ENCODE data around the gene MEIKIN.
A peak's percentile ranks its signal among the peaks of the same experiment; 100 is the strongest.
"Not testable (repeated sequence)": the region's sequence is repeated elsewhere in the genome, so short reads cannot be mapped to it uniquely, and the experiment has no call there.

The MEIKIN gene

DNA sequence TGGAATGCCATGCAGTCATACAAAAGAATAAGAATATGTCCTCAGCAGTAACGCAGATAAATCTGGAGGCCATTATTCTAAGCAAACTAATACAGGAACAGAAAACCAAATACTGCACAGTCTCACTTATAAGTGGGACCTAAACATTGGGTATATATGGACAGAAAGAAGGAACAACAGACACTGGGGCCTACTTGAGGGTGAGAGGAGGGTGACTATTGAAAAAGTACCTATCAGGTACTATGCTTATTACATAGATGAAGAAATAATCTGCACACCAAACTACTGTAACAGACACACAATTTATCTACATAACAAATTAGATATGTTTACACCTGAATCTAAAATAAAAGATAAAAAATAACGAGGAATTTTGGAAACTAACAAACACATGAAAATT is 38.8 kb downstream of the MEIKIN start:
- no peak for DNase-seq (ENCODE audit: low read depth, low spot score)

DNA sequence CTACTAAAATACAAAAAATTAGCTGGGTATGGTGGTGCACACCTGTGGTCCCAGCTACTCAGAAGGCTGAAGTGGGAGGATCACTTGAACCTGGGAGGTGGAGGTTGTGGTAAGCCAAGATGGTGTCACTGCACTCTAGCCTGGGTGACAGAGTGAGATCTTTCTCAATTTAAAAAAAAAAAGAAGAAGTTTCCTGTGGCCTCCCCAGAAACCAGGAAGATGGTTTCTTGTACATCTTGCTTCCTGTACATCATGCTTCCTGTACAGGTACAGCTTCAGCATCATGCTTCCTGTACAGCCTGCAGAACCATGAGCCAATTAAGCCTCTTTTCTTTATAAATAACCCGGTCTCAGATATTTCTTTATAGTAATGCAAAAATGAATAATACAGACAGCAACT is 43.2 kb downstream of the MEIKIN start:
- DNase-seq (ENCODE audit: low read depth, low spot score) = not testable (repeated sequence)

DNA sequence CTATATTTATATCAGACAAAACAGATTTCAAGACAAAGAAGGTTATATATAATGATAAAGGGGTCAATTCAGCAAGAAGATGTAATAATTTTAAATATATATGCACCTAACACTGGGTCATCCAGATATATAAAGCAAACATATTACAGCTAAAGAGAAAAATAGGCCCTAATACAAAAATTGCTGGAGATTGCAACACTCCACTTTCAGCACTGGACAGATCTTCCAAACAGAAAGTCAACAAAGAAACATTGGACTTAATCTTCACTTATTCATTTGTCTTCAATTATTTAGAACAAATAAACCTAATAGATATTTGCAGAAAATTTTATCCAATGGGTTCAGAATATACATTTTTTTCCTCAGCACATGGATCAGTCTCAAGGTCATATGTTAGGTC is 45.8 kb downstream of the MEIKIN start:
- peak; percentile 6 for DNase-seq (ENCODE audit: low read depth, low spot score)

DNA sequence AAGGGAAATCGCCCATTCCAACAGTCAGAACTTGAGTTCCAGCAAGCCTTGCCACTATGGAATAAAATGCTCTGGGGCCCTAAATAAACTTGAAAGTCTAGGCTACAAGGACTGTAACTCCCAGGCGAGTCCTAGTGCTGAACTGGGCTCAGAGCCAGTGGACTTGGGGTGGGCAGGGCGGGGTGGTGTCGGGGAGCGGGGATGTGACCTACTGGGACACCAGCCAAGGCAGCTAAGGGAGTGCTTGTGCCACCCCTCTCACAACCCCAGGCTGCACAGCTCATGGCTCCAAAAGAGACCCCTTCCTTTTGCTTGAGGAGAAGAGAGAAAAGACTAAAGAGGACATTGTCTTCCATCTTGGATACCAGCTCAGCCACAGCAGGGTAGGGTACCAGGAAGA is 61.5 kb downstream of the MEIKIN start:
- no peak for DNase-seq (ENCODE audit: low read depth, low spot score)

DNA sequence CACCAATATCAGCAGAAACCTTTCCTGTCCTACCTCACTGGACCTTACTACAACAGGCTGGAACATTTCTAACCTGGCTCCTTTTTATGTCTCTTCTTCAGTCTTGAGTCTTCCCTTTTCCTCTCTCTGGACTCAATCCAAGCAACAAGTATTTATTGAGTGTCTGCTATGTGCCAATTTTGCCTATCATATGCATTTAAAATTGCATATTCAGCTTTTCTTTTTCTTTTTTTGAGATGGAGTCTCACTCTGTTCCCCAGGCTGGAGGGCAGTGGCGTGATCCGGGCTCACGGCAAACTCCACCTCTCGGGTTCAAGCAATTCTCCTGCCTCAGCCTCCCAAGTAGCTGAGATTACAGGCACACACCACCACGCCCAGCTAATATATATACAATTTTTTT is 65.8 kb downstream of the MEIKIN start:
- DNase-seq (ENCODE audit: low read depth, low spot score) = no peak

DNA sequence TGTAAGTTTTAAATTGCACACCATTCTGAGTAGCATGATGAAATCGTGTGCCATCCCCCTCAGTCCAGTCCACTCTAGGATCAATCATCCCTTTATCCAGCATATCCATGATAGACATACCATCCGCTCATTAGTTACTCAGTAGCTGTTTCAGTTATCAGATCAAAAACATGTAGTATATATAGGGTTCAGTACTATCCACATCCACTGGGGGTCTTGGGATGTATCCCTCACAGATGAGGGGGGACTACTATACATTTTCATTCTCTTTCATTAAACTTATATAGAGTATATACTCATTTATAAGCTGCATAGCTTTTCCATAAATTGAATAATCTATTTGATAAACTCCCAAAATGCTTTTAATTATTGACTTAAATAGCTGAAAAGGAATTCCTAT is 67.6 kb downstream of the MEIKIN start:
- DNase-seq (ENCODE audit: low read depth, low spot score) = no peak

DNA sequence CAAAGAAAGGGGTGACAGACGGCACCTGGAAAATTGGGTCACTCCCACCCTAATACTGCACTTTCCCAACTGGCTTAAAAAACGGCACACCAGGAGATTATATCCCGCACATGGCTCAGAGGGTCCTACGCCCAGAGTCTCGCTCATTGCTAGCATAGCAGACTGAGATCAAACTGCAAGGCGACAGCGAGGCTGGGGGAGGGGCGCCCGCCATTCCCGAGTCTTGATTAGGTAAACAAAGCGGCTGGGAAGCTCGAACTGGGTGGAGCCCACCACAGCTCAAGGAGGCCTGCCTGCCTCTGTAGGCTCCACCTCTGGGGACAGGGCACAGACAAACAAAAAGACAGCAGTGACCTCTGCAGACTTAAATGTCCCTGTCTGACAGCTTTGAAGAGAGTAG is 74.2 kb downstream of the MEIKIN start:
- not testable (repeated sequence) for DNase-seq (ENCODE audit: low read depth, low spot score)

DNA sequence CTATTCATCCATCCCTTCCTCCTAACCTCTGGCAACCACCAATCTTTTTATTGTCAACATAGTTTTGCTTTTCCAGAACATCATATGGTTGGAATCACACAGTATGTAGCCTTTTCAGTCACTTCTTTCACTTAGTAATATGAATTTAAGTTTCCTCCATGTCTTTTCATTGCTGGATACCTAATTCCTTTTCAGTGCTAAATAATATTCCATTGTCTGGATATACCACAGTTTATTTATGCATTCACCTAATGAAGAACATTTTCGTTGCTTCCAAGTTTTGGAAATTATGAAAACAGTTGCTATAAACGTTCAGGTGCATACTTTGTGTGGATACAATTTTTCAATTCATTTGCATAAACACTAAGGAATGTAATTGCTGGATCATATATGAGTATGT is 77.9 kb downstream of the MEIKIN start:
- DNase-seq (ENCODE audit: low read depth, low spot score) = no peak

DNA sequence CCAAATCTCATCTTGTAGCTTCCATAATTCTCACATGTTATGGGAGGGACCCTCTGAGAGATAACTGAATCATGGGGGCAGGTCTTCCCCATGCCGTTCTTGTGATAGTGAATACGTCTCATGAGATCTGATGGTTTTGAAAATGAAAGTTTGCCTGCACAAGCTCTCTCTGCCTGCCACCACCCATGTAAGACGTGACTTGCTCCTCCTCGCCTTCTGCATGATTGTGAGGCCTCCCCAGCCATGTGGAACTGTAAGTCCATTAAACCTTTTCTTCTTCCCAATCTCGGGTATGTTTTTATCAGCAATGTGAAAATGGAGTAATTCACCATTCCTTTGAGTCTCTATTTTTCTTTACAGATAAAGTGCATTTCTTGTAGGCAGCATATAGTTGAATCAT is 81.8 kb downstream of the MEIKIN start:
- DNase-seq (ENCODE audit: low read depth, low spot score) = no peak

DNA sequence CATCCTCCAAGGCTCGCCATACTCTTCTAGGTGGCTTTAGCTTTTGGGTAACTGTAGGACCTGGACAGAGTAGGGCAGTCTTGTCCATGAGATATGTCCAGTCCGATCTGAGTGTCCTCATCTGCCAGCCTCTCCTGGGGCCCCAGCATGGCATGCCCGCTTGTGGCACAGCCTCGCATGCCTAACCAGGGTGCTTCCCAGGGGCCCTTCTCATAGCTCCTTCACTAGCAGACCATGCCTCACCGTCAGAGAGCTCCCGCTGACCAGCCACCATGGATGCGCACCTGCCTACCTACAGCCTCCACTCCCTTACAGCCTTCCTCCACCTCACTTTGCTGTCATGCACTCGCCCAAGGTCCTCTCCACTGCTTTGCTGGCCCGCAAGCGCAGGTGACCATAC is 88.1 kb downstream of the MEIKIN start:
- DNase-seq (ENCODE audit: low read depth, low spot score) = no peak

DNA sequence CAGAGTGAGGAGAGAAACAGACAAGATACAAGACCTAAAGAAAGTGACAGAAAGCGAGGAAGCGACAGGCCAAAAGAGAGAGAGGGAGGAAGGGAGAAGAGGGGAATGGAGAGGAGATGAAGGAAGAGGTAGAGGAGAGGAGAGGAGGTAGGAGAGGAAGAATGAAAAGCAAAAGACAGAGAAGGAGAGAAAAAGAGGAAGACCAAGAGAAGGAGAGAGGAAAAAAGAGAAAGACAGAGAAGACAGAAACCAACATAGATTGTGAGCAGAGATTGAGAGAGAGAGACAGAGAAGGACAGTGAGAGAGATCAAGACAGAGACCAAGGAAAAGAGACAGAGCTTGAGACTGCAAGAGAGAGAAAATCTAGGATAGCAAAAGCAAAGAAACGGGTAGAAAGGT is 90.0 kb downstream of the MEIKIN start:
- no peak for DNase-seq (ENCODE audit: low read depth, low spot score)

DNA sequence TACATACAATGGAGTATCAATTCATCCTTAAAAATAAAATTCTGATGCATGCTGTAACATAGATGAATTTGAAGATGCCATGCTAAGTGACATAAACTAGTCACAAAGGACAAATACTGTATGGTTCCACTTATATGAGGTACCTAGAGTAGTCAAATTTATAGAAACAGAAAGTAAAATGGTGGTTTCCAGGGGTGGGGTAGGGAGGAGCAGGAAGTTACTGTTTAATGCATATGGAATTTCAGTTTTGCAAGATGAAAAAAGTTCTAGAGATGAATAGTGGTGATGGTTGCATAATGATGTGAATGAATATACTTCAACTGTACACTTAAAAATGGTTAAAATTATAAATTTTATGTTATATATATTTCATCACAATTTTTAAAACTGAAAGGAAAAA is 91.3 kb downstream of the MEIKIN start:
- DNase-seq (ENCODE audit: low read depth, low spot score) = no peak

DNA sequence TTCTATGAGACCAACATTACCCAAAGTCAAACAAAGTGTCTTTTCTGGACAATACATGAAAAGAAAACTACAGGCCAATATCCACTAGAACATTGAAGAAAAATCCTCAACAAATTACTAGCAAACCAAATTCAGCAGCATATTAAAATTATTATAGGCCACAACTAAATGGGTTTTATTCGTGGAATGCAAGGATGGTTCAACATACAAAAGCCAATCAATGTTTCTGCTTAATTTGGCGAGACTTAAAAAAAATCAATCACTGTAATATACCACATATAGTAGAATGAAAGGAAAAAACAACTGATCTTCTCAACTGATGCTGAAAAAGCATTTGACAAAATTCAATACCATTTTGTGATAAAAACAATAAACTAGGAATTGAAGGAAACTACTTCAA is 96.8 kb downstream of the MEIKIN start:
- no peak for DNase-seq (ENCODE audit: low read depth, low spot score)

DNA sequence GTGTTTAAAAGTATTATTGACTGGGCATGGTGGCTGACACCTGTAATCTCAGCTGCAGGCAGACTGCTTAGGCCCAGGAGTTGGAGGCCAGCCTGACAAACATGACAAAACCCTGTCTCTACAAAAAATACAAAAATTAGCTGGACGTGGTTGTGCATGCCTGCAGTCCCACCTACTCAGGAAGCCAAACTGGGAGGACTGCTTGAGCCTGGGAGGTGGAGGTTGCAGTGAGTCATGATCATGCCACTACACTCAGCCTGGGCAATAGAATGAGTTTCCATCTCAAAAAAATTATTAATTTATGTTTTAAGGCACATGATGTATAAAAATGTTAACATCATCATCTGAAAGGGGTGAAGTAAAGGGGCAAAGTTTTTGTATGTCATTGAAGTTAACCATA is 98.9 kb downstream of the MEIKIN start:
- DNase-seq (ENCODE audit: low read depth, low spot score) = no peak

DNA sequence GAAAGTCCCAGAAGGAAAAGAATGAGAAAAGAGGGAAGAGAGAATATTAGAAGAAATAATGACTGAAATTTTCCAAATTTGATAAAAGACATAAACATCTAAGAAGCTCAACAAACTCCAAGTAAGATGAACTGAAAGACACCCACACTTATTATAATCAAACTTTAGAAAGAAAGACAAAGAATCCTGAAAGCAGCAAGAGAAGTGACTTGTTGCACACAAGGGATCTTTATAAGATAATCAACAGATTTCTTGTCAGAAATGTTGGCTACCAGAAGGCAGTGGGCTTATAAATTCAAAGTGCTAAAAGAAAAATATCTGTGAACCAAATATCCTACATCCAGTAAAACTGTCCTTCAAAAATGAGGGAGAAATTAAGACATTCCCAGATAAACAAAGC is 99.6 kb downstream of the MEIKIN start:
- no peak for DNase-seq (ENCODE audit: low read depth, low spot score)

DNA sequence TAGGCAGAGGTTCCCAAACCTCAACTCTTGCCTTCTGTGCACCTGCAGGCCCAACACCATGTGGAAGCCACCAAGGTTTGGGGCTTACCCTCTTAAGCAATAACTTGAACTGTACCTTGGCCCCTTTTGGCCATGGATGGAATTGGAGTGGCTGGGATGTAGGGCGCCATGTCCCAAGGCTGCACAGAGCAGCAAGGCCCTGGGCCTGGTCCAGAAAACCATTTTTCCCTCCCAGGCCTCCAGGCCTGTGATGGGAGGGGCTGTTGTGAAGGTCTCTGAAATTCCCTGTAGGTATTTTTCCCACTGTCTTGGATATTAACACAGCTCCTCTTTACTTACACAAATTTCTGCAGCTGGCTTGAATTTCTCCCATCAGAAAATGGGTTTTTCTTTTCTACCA is 102.5 kb downstream of the MEIKIN start:
- DNase-seq (ENCODE audit: low read depth, low spot score) = not testable (repeated sequence)

DNA sequence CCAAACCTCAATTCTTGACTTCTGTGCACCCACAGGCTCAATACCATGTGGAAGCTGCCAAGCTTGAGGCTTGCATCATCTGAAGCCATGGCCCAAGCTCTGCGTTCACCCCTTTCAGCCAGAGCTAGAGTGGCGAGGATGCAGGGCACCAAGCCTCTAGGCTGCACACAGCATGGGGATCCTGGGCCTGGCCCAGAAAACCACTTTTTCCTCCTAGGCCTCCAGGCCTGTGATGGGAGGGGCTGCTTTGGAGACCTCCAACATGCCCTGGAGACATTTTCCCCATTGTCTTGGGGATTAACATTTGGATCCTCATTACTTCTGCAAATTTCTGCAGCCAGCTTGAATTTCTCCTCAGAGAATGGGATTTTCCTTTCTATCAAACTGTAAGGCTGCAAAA is 112.8 kb downstream of the MEIKIN start:
- DNase-seq (ENCODE audit: low read depth, low spot score) = not testable (repeated sequence)

DNA sequence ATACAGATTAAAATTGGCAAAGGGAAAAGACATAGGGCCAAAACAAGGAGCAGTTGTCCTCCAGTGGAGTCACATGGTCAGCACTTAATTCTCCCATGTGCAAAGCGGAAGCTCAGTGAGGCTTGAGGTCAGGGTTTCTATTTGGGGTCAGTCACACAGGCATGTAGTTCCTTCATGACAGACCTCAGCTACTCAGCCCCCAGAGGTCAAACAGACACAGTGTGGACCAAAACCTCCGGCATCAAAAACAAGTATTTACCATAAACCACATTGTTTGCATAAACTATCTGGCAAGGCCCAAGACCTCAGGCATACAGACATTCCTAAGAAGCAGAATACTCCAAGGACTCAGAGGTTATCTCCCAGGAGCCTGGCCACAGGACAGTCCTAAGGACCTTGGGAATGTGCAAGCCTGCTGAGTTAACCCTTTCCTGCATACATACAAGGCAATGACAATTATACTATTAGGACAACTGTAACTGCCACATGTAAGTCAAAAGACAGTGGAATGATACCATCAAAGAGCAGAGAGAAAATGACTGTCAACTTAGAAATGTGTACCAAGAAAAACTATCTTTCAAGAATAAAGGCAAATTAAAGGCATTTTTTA is 120.0 kb downstream of the MEIKIN start:
- peak; percentile 13 for DNase-seq (ENCODE audit: low read depth, low spot score)

DNA sequence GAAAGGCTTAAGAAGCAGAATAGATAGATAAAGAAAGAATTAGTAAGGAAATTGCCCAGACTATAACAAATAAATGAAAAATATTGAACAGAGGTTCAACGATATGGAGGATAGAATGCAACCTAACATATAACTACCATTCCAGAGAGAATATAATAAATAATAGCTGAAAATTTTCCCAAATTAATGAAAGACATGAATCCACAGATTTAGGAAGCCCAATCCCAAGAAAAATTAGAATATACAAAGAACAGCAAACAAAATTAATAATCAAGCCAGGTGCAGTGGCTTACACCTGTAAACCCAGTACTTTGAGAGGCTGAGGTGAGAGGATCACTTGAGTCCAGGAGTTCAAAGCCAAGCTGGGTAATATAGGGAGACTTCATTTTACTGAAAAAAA is 120.8 kb downstream of the MEIKIN start:
- DNase-seq (ENCODE audit: low read depth, low spot score) = no peak

DNA sequence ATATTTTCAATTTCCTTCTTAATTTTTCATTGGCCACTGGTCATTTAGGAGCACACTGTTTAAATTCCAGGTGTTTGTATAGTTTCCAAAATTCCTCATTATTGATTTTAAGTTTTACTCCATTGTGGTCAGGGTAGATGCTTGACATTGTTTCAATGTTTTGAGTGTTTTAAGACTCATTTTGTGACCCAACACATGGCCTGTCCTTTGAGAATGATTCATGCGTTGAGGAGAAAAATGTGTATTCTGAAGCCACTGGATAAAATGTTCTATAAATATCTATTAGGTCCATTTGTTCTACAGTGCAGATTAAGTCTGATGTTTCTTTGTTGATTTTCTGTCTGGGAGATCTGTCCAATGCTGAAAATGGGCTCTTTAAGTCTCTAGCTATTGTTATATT is 124.2 kb downstream of the MEIKIN start:
- DNase-seq (ENCODE audit: low read depth, low spot score) = peak; percentile 23

DNA sequence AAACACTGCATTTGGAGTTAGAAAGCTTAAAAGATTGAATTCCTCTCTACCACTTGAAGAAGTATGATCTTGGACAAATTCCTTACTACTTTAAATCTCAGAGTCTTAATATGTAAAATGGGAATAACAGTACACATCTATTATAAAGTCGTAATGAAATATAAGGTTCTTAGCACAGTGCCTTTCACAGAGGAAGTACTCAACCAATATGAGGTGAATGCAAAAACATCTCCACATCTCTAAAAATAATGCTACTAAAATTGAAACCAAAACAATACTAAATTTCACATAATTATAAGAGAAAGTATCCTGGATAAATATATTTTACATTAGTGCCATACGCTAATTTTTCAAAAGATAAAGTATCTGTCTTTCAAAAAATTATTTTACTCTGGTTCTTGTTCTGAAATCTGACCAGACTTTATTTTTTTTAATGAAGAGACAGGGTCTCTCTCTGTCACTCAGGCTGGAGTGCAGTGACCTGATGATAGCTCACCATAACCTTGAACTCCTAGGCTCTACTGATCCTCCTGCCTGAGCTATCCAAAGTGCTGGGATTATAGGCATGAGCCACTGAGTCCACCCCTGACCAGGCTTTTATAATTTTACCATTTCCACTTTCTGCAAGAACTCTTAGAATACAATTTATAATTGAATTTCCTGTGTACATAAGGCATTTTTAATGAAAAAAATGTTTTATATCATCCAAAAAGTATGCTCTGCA is 127.3 kb downstream of the MEIKIN start:
- no peak for DNase-seq (ENCODE audit: low read depth, low spot score)

DNA sequence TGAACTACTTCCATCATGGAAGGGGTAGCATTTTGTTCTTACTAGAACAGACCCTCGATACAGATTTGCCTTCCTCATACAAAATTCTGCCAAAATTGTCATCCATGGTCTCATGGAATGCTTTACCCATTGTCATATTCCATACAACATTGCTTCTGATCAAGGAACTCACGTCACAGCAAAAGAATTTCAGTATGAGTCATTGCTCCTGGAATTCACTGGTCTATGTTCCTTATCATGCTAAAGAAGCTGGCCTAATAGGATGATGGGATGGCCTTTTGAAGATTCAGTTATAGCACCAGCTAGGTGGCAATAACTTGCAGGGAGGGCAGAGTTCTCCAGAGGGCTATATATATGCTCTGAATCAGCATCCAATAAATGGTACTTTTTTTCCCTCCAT is 130.5 kb downstream of the MEIKIN start:
- DNase-seq (ENCODE audit: low read depth, low spot score) = peak; percentile 80

DNA sequence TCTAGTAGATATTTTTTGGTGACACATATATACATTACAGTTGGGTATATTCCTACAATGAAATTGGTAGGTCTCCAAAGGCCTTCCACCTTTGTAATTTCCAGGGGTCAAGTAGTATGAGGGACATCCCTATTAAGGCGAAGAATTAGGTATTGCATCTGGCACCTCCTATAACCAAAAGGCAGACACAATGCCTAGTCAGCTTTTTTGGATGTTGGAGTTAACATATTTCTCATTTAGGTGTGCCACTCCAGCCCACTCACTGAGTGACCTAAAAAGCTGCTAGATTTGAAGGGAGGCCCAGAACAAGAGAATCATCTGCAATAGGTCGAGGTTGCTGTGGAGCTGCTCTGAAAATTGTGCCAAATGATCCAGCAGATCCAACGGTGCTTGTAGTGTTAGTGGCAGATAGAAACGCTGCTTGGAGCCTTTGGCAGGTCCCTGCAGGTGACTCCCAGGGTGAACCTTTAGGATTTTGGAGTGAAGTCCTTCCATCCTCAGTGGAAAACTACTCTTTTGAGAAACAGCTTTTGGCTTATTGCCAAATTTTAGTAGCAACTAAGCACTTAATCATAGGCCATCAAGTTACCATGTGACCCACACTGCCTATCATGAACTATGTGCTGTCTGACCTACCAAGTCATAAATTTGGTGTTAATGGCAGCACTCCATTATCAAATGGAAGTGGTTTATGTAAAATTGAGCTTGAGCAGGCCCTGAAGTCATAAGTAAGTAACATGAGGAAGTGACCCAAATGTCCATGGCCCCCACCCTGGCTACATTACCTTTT is 132.9 kb downstream of the MEIKIN start:
- DNase-seq (ENCODE audit: low read depth, low spot score) = no peak
